Colonic mucosa (tissue), 4 donors: ENCODE results near the gene NQO1. TPM values are rescaled to one million over a fixed set of nuclear protein-coding genes. Genes with fewer than 3 reads are reported as not detected.

Experiments
- DNase-seq: peaks from one replicate; pipeline ENCODE4 v3.0.0-alpha.2; 2020
- H3K27ac ChIP-seq: fragments of 200-600 bp; one replicate; pipeline ENCODE4 v1.8.0; 2021
- H3K27me3 ChIP-seq: fragments of 200-600 bp; one replicate; pipeline ENCODE4 v1.8.0; 2021
- H3K36me3 ChIP-seq: fragments of 200-600 bp; one replicate; pipeline ENCODE4 v1.8.0; 2021
- H3K4me1 ChIP-seq: fragments of 200-600 bp; one replicate; pipeline ENCODE4 v1.8.0; 2021; ENCODE audit warnings: mild to moderate bottlenecking
- H3K4me3 ChIP-seq: fragments of 200-600 bp; one replicate; pipeline ENCODE4 v1.8.0; 2021
- H3K9ac ChIP-seq, 2 donors: one replicate each; pipeline ENCODE4 v1.7.0; 2013; ENCODE audit warnings: control low read depth in 2 of 2, low read depth in 2 of 2, low read length in 2 of 2
- H3K9me3 ChIP-seq: fragments of 200-600 bp; one replicate; pipeline ENCODE4 v1.8.0; 2021
- CTCF ChIP-seq: fragments of 200-600 bp; IDR thresholded peaks from one replicate; pipeline ENCODE4 v1.8.0; 2022; ENCODE audit warnings: antibody characterized with exemption, mild to moderate bottlenecking
- intact Hi-C: fragments of 100-400 bp; cut with DNase I; formaldehyde crosslinking; loops from one replicate; pipeline ENCODE4 v1.14.1; 2022
- total RNA-seq, 2 donors: library from RNA; stranded (reverse); fragmentation: NEBNext Ultra II Directional in 1 of 2; extraction: Animal tissue kit (Norgen Biotek cat#: 25700) in 1 of 2; gene quantifications; one replicate each; pipeline ENCODE4 v1.2.1, GENCODE V29; 2021
- donor health status: healthy.
- donor health status: DM: no; HTN: no; CAD: no.
- donor health status: DM: no; HTN: no; CAD: no.

NQO1 gene
- total RNA-seq, 2 donors from 2014 or later = 94.6 to 134 TPM

GRCh38 chr16:69706975-69707340 lies 19.4 kb downstream of the NQO1 start:
- H3K36me3 ChIP-seq = no peaks in the 10 kb centered on the region
- no peak overlapping the region for H3K9ac ChIP-seq
- H3K4me1 ChIP-seq = no peaks in the 10 kb centered on the region
- no peak overlapping the region for H3K27ac ChIP-seq
- no peak overlapping the region for H3K4me3 ChIP-seq
- DNase-seq = no peak
- no peaks in the 10 kb centered on the region for H3K27me3 ChIP-seq
- intact Hi-C loops = loop anchor here (5.0 kb wide), 1 partner anchor 310 kb away; no protein-coding TSS in a partner anchor
- no peaks in the 10 kb centered on the region for H3K9me3 ChIP-seq
- no peak for TF ChIP-seq CTCF

- TF ChIP-seq CTCF = no peak
- H3K27me3 ChIP-seq = no peaks in the 10 kb centered on the region
- DNase-seq = no peak
- no peaks in the 10 kb centered on the region for H3K4me1 ChIP-seq
- H3K4me3 ChIP-seq = no peak overlapping the region
- H3K27ac ChIP-seq = no peak overlapping the region
- H3K9me3 ChIP-seq = no peaks in the 10 kb centered on the region
- intact Hi-C loops = loop anchor here (5.0 kb wide), 1 partner anchor 309 kb away; no protein-coding TSS in a partner anchor
- no peak overlapping the region for H3K9ac ChIP-seq
- H3K36me3 ChIP-seq = no peaks in the 10 kb centered on the region
Measured at GRCh38 chr16:69706256-69706974, 19.9 kb downstream of the NQO1 start.

GRCh38 chr16:69703638-69704037 lies 22.7 kb downstream of the NQO1 start:
- intact Hi-C loops = no loop called here
- no peak overlapping the region for H3K27ac ChIP-seq

GRCh38 chr16:69701866-69702265 lies 24.5 kb downstream of the NQO1 start:
- Histone ChIP-seq H3K4me1 (no peaks in the 10 kb centered on the region), H3K9me3 (no peaks in the 10 kb centered on the region), H3K36me3 (no peaks in the 10 kb centered on the region), H3K27me3 (no peaks in the 10 kb centered on the region), H3K4me3 (no peak overlapping the region), H3K27ac (no peak overlapping the region), H3K9ac (no peak overlapping the region)
- TF ChIP-seq CTCF = no peak
- DNase-seq = no peak
- intact Hi-C loops = no loop called here

More at GRCh38 chr16:69703638-69704037, 22.7 kb downstream of the NQO1 start:
- H3K27me3 ChIP-seq = no peaks in the 10 kb centered on the region
- no peak for DNase-seq
- TF ChIP-seq CTCF = no peak
- H3K9ac ChIP-seq = no peak overlapping the region
- H3K9me3 ChIP-seq = no peaks in the 10 kb centered on the region
- H3K36me3 ChIP-seq = no peaks in the 10 kb centered on the region
- H3K4me1 ChIP-seq = no peaks in the 10 kb centered on the region
- H3K4me3 ChIP-seq = no peak overlapping the region

- H3K9ac ChIP-seq = no peak overlapping the region
- no peak overlapping the region for H3K4me3 ChIP-seq
- no peak for DNase-seq
- no peak overlapping the region for H3K27ac ChIP-seq
- peaks cover under 1% of the 10 kb centered on the region for H3K36me3 ChIP-seq
- no peaks in the 10 kb centered on the region for H3K9me3 ChIP-seq
- H3K4me1 ChIP-seq = no peaks in the 10 kb centered on the region
- intact Hi-C loops = no loop called here
- no peaks in the 10 kb centered on the region for H3K27me3 ChIP-seq
- no peak for TF ChIP-seq CTCF
Measured at GRCh38 chr16:69701452-69701851, 24.9 kb downstream of the NQO1 start.
